ENCODE measurements around the gene CLSTN2.

Gene CLSTN2

DNA sequence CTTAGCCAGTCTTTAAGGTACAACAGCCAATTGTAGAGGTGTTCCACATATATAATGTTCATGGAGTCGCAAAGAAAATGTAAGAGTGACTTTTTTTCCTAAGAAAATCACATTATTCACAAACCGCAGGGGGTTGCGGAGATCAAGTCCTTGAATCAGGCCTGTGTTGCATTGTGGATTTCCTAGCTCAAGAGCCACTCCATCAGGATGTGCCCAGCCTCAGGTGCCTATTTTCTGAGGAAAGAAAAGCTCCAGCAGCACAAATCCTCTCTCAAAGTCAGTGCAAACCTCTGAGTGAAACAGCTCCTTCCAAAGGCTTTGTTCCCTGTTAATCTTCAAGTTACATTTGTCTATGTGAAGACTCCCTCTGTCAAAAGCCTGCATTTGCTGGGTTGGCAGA is 349.4 kb downstream of the CLSTN2 start:
- no peak for DNase-seq (ENCODE audit: low read depth in 2 of 2)

DNA sequence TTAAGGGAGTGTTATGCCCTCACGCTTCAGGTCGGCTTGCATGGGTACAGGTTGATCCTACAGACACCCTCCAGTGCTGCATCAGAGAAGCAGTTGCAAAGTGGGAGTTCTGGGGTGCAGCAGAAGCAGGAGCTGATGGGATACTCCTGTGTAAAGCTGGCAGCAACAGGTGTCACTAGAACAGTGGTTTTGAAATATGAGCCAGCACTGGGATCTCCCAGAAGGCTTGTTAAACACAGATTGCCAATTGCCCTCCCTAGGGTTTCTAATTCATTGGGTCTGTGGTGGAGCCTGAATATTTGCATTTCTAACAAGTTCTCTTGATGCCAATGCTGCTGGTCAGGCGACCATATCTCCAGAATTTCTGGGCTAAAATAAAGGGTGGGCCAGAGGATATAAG is 350.4 kb downstream of the CLSTN2 start:
- no peak for DNase-seq (ENCODE audit: low read depth in 2 of 2)

DNA sequence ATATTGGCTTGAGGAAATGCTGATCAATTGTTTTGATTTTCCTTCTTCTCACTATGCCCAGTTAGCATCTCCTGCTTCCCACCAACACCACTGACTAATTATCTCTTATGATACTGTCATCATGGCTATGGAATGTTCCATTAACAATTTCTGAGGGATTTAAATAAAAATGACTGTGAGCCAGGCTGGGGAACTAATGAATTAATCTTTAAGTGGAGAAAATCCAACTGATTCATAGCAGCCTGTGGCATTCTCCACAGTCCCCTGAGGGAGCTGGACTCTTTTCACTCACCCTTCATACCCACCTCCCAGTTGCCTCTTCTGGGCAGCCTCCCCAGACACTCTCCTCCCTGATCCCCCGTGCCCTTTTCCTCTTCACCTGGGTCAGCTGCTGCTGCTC is 353.6 kb downstream of the CLSTN2 start:
- DNase-seq (ENCODE audit: low read depth in 2 of 2), result no peak

DNA sequence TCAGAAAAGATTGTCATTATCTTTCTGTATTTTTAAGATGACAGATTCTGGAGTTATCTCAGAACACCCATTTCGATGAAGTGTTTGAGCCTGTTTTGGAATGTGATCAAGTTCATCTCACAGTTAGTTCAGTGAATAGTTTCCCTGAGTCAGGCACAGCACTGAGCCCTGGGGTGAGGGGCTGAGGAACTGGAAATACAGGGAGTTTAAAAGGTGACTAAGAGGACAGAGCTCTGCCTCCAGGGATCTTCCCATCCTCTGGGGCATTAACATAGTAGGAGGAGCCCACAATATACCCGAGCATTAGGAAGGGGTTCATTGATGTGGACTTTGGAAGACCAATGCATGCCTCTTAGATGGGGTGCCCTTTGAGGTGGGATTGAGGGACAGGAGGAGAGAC is 355.1 kb downstream of the CLSTN2 start:
- no peak for DNase-seq (ENCODE audit: low read depth in 2 of 2)

DNA sequence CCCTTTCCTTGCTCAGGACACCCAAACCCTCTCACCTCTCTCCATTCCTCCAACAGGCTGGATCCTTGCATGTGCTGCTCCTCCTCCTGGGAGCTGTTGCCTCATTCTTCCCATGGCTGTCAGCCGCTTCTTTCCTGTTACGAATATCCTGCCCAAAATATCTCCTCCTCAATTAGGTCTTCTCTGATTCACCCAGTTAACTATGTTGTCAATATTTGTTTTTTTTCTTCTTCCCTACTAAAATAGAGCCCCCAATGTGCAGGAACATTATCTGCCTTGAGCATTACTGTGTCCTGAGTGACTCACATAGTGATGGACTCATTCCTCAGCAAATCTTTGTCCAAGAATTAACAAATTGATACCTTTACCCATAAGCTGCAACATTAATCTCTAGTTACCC is 357.2 kb downstream of the CLSTN2 start:
- no peak for DNase-seq (ENCODE audit: low read depth in 2 of 2)

DNA sequence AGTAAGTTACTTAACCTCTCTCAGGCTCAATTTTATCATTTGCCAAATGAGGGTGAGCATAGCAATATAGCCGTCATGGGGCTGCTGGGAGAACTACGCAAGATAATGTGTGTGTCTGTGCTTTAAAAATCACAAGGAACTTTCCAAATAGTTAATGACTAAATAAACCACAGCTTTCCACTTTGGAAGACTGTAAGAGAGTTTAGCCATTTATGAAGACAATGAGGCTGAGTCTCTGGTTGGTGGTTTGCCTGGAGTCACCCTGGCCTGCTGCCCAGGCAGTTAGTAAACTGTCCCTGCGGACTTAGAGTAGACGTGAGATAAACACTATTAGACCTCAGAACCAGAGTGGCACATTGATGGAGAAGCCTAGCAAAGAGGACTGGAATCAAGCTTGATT is 357.7 kb downstream of the CLSTN2 start:
- DNase-seq (ENCODE audit: low read depth in 2 of 2), result no peak

DNA sequence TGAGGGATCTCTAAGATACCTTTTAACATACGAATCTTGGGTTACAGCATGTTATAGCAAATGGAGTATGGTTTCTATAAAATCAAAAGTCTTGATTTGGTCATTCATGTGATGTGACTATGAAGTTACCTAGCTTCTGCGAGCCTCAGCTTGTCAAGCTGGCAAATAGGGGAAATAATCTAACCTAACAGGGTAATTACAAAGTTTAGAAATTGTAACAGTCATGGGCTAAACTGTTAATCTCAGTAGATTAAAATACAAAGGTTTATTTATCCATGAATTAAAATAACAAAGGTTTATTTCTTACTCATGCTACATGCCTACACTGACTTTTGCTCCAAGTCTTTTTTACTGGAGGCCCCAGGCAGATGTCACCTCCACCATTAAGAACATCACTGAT is 359.1 kb downstream of the CLSTN2 start:
- DNase-seq (ENCODE audit: low read depth in 2 of 2), result no peak

DNA sequence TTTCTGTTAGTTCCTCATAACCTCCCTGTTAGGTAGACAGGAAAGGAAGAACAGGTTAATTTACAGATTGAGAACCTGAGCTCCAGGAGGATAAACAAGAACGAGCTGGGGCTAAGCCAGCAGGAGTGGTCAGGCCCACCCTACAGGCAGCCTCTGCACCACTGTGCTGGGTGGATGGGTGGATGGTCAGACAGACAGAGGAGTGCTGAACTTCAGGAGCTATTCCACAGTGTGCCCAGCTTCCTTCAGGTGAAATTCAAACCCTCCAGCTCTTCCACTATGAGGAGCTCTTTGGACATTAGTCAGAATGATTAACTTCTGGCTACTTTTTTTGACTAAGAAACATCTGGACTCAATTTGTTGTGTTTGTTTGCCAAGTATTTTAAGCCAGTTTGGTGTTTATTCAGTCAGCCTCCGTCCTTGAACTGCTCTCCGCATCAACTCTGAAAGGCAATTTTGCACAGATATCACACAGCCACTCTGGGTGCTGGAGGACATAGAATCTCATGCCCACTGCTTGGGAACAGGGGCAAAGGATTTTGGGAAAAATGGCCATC is 361.9 kb downstream of the CLSTN2 start:
- DNase-seq (ENCODE audit: low read depth in 2 of 2), result no peak

DNA sequence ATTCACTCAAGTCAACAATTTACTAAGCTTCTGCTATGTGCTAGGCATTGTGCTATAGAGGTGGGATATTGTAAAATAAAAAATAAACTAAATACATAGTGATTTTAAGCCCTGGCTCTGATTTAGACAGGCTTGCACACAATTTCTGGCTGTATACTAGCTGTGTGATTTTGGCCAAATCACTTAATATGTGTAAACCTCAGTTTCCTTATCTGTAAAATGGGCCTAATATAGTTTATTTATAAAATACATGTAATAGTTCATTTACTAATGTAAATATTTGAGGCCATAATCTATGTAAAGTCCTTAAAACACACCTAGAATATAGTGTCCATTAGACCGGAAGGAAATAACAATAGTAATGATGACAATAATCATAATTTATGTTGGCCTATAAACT is 363.1 kb downstream of the CLSTN2 start:
- DNase-seq (ENCODE audit: low read depth in 2 of 2), result no peak

DNA sequence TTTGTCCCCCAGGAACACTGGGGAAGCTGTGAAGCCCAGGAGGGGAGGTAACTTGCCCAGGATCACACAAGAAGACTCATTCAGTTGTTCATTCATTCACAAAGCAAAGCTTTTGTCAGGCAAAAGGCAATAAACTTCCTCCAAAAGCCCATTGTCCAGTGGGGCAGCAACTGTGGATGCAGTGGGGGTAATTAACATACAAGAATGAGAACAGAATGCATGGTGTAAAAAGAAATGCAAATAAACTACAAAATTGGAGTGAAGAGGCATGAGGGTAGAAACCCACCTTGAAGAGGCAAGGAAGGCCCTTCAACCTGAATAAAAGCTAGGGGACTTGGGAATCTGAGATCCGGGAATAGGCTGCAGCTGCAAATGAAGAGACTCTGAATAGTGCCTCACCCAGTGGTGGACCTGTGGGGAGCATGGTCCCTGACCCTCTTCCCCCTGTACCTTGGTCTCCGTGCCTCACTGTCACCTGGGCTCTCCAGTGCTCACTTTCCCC is 363.6 kb downstream of the CLSTN2 start:
- DNase-seq (ENCODE audit: low read depth in 2 of 2), result no peak

DNA sequence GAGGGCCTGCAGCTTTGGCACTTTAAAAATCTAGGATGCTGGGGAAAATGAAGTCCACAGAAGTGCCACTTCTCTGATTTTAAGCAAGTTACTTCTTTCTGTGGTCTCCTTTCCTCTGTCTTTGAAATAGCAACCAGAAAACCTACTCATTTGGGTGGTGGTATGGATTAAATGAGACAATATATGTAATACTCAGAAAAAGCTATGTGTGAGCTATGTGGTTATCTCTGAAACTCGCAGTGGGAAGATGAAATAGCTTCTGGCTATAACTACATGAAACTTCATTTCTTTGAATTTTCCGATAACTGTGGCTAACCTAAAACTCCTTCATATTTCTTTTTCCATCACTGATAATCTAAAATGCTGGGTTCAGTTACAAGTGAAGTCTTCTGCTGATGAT is 368.9 kb downstream of the CLSTN2 start:
- no peak for DNase-seq (ENCODE audit: low read depth in 2 of 2)

DNA sequence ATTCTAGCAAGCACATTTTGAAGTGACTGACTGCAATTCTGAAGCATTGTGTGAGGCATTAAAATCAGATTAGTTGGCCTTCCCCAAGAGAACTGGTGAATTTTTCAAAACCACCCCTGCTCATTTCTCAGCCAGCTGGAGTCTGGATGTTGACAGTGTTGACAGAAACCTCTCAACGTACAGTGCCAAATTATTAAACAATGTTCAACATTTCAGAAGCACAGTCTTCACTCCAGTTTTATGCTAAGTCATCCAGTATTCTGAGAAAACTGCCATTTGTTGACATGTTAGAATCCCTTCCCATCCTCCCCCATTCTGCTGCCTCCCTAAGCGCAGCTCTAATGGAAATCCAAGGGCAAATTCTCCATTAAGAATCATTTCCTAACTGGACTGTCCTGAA is 373.6 kb downstream of the CLSTN2 start:
- DNase-seq (ENCODE audit: low read depth in 2 of 2), result no peak

DNA sequence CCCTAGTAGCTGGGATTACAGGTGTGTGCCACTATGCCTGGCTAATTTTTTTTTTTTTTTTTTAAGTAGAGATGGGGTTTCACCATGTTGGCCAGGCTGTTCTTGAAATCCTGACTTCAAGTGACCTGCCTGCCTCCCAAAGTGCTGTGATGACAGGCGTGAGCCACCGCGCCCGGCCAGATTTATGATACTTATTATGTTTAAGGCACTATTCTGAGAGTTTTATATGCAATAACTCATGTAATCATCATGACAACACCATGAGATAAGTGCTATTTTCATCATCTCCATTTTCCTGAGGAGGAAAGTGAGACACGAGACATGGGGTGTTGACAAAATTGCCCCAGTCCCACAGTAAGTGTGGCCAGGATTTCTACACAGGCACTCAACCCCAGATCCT is 376.4 kb downstream of the CLSTN2 start:
- DNase-seq (ENCODE audit: low read depth in 2 of 2), result no peak

DNA sequence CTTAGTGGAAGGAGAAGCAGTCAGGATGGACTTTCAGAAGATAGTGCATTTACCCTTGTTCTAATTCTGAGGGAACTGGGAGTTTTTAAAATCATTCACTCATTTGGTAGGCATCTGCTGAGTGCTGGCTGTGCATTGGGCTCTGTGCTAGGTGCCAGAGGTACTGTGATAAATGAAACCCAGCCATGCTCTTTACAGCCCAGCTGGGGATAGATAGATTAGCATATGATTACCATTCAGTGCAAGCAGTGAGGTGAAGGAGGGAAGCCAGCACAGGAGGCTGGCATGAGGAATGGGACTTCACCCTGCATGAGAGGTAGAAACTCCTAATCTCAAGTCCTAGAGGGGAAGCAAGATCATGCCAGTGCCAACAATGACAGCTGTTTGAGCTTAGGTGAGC is 381.0 kb downstream of the CLSTN2 start:
- no peak for DNase-seq (ENCODE audit: low read depth in 2 of 2)

DNA sequence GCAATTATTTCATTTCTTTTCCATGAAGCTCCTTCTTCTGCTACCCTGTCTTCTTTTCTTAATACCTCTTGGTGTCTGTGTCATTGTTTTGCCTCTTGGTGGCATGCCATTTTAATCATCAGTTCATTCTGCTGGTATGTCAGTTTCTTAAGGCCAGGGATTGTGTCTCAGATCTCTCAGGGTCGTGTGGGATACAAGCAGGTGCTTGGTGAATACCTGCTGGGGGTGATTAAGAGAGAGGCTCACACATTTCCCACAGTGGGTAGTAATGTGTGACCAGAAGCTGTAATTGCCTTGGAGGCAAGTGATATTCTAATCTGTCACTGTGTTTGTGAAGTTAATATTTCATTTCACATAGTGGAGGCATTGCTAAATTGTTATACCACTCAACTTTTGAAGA is 381.5 kb downstream of the CLSTN2 start:
- DNase-seq (ENCODE audit: low read depth in 2 of 2), result no peak

DNA sequence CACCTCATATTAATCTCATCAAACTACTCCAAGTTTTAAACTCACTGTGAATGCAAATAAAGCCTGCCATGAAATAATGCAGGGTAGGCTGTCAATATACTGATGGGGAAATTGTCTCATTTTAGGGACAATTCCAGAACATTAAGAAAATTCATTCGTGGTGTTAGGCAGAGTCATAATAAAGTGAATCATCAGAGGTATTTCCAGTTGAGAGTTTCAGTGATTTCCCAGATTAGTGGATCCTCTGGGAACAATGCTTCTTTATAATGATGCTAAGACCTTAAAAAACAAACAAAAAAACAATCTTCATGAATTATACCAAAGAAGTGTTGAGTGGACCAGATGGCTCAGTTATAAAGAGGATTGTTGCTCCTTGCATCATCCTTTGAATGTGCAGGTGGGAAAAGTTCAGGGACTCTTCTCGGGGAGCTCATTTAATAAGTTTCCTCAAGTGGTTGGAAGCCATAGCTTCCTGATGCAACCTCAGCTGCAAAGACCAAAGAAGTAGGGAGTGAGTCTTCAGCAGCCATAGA is 381.9 kb downstream of the CLSTN2 start:
- no peak for DNase-seq (ENCODE audit: low read depth in 2 of 2)

DNA sequence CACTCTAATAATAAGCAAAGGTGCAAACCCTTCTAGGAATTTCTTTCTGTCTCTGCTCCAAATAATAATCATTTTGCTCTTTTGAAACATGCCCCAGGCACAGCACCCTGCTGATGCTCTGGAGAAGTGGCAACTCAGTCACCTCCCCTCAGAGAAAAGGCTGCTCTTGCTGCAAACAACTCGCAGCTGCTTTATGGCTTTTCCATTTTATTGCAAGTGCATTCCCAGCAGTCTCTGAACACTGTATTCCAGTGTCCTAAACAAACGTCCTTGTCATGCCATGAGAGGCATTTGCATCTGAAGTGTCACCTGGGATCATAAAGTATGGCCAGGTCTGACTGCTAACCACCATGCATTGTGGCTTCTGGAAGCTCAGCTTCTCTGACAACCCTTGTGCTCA is 384.8 kb downstream of the CLSTN2 start:
- DNase-seq (ENCODE audit: low read depth in 2 of 2), result no peak

DNA sequence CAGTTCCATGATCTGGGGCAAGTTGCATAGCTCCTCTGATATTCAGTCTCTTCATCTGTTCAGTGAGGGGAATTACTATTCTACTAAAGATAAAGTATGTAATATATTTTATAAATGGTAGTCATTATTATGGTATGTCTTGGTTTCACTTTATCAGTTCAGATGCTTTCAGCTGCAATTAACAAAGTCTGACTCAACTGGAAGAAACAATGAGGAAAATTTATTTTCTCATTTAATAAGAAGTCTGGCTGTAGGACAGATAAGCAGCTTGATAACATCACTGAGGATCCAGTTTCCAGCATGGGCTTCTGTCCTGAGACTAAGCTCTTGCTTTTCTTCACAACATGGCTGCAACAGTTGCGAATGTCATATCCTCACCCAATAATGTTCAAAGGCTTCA is 388.6 kb downstream of the CLSTN2 start:
- DNase-seq (ENCODE audit: low read depth in 2 of 2), result no peak

DNA sequence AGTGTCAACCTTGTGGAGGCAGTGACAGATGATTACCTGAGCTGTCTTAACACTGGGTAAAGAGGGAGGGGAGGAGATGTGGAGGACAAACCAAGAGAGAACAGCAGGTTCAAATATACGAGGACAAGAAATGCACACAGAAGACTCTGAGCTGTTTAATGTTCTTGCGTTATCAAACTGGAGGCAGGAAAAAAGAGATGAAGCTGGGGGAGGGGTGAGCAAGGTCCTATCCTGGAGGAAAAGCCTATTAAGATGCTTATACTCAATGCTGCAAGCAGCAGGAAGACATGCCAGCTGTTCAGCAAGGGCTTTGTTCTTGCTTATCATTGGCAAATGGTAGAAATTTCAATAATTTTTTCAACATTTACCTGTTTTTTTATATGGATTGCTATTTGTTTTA is 397.1 kb downstream of the CLSTN2 start:
- DNase-seq (ENCODE audit: low read depth in 2 of 2), result no peak

DNA sequence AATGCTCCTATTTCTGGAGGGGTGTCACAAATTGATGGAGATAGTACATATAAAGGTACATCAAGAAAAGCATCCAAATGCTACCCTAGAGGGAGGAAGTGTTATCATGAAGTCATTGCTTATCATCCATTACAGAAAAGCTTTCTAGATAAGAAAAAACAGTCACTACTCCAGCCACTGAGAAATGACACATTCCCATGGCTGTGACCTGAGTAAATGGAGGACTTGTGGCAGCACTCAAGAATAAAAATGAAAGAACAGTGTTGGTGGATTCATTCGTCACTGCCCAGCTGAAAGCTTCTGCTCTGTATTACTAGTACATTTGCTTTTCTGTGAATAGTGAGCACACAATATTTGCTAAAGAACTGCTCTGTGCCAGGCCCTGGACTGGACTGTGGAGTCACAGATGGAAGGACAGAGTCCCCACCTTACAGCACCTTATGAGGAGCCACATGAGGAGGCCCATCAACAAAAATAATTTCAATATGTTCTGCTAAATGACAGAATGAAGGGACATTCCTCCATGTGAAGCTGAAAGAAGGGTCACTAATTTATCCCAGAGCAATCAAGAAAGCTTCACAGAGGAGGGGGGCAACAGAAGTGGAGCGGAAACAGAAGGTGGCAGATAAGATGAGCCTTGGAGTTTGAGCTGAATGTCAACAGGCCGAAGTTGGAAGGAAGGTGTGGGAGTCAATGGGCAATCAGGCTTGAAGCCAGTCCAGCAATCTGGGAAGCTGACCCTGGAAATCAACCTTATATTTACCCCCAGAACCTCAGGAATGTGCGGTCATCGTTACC is 399.3 kb downstream of the CLSTN2 start:
- no peak for DNase-seq (ENCODE audit: low read depth in 2 of 2)

DNA sequence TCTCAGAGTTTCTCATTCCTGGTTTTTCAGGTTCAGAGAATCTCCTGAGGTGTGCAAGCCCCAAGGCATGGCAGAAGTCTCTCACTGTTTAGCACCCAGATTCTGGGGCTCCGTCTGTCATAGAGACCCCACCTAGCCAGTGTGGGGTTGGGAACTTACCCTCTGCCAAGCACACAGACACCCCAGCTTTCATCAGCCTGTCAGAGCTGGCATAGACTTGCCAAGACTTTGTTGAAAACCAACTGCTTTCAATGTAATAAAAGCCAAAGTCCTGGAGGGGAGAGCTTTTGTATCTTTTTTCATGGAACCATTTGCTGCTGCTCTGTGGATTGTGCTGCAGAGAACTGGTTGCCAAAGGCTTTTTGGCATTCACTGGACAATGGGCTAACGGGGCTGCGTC is 401.5 kb downstream of the CLSTN2 start:
- DNase-seq (ENCODE audit: low read depth in 2 of 2), result no peak

DNA sequence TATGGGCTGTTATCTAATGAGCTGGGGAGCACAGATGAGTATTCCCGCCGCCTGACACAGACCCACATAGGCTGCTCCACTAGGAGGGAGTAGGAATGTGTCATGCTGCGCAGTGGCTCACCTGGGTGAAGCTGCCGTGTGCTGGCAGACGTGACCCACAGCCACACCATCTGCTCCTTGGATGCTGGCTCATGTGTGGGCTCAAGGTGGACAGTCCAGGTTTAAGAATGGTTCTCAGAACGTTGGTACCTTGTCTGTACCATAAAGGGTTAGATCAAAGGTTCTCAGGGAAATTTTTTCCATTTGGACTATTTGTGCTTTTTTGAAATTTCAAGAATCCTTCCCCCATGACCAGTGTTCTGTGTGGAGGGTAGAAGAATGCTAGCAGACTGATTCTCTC is 403.9 kb downstream of the CLSTN2 start:
- DNase-seq (ENCODE audit: low read depth in 2 of 2), result no peak

DNA sequence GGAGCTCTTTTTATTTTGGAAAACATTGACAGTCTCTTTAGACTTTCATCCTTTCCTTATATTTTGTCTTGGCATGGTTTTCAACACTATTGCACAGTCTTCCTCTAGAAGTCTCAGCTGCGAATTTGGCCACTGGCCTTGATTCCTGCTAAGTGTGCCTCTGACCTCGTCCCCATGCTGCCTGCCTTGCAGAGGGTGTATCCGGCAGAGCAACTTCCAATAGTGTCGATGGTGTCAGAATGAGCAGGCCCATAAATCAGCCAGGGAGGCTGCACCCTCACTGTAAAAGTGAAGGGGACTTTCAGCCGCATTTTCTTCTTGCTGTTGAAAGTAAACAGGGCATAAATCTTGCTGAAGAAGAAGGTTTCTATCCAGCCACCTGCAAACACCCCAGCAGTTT is 406.2 kb downstream of the CLSTN2 start:
- no peak for DNase-seq (ENCODE audit: low read depth in 2 of 2)

Measured in stimulated activated CD8-positive, alpha-beta memory T cell treated with anti-CD3 and anti-CD28 coated beads, Interleukin-2, amount 100 ng/mL, for 48 hours (primary cell).